Fibroblast of villous mesenchyme (primary cell): Measurements from ENCODE around the gene PPP6R3. TPM values are rescaled to one million over a fixed set of nuclear protein-coding genes. Genes with fewer than 3 reads are reported as not detected.
"Not testable (repeated sequence)": the region's sequence is repeated elsewhere in the genome, so short reads cannot be mapped to it uniquely, and the experiment has no call there.

ENCODE experiments used
- DNase-seq: peaks from one replicate; pipeline ENCODE4 v3.0.0-alpha.2; 2010; ENCODE audit warnings: low read depth
- H3K4me3 ChIP-seq: 2 replicates; pipeline ENCODE4 v1.5.1; 2011; ENCODE audit warnings: low read depth, mild to moderate bottlenecking, low read length
- CTCF ChIP-seq: IDR thresholded peaks from 2 replicates; pipeline ENCODE4 v1.5.1; 2012; ENCODE audit warnings: low read depth, mild to moderate bottlenecking, low read length; ENCODE audit not compliant: insufficient read depth
- total RNA-seq: library from RNA; depleted of rRNA; stranded (reverse); fragments of >200 nt; gene quantifications from 2 replicates; pipeline ENCODE4 v1.2.3, GENCODE V29; 2012

Gene PPP6R3
- total RNA-seq, 1 donor = 218 TPM

GRCh38 chr11:68448604-68449011, 11.9 kb upstream of the PPP6R3 start:
- DNase-seq = no peak
- no peak for TF ChIP-seq CTCF
- no peak overlapping the region for H3K4me3 ChIP-seq

- no peak for TF ChIP-seq CTCF
- no peak overlapping the region for H3K4me3 ChIP-seq
- DNase-seq = no peak
Observed at GRCh38 chr11:68449951-68450350, 10.6 kb upstream of the PPP6R3 start.

GRCh38 chr11:68450711-68451110, 9.8 kb upstream of the PPP6R3 start:
- no peak overlapping the region for H3K4me3 ChIP-seq
- DNase-seq = no peak
- no peak for TF ChIP-seq CTCF

DNA sequence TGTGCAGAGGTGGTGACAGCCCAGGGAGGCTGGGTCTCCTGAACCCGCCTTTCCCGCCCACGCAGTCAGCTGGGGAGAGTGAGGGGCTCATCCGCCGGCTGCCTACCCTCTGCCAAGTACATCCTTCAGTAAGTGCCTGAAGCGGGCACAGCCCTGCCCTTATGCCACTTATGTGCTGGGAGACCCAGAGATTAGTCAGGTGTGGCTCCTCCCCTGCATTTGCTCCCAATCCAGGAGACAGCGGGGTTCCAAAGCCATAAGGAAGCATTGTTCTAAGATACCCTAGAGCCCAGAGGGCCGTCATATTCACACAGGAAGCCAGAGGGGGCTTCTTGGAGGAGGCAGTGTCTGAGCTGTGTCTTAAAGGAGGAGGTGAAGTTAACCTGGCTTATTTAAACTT, 5.8 kb upstream of the PPP6R3 start:
- no peak overlapping the region for H3K4me3 ChIP-seq
- TF ChIP-seq CTCF = no peak
- no peak for DNase-seq

GRCh38 chr11:68455485-68455884, 5.1 kb upstream of the PPP6R3 start:
- no peak for TF ChIP-seq CTCF
- H3K4me3 ChIP-seq = no peak overlapping the region
- DNase-seq = no peak

- TF ChIP-seq CTCF = no peak
- H3K4me3 ChIP-seq = no peak overlapping the region
- DNase-seq = no peak
Observed at GRCh38 chr11:68457216-68457897, 3.2 kb upstream of the PPP6R3 start.

DNA sequence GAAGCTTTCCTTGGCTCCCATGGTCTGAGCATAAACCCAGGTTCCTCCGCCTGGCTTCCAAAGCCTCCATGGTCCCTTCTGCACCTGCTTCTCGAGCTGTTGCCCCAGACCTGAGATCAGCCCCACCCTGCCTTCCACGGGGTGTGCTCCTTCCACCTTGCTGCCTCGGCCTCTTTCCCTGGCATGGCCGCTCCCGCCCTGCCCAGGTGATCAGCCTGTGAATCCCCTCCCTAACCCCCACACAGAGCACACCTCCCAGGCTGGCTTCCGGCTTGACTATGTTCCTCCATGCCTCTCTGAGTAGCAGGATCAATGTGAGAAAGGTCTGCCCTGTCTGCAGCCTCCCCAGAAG, 2.7 kb upstream of the PPP6R3 start:
- H3K4me3 ChIP-seq = no peak overlapping the region
- DNase-seq = no peak
- no peak for TF ChIP-seq CTCF

DNA sequence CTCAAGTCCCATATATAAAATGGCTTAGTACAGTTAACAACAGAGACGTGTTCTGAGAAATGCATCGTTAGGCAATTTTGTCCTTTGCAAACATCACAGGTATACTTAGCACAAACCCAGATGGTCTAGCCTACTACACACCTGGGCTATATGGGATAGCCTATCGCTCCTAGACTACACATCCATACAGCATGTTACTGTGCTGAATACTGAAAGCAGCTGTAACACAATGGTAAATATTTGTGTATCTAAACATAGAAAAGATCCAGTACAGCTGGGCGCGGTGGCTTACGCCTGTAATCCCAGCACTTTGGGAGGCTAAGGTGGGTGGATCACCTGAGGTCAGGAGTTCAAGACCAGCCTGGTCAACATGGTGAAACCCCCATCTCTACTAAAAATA, 2.2 kb upstream of the PPP6R3 start:
- not testable (repeated sequence) for DNase-seq, H3K4me3 ChIP-seq
